Esophagus (tissue), 2 donors: ENCODE measurements around the gene VPS18. TPM values are rescaled to one million over a fixed set of nuclear protein-coding genes. Genes with fewer than 3 reads are reported as not detected.

ENCODE experiments used
- H3K27ac ChIP-seq, 2 donors: one replicate each; pipeline ENCODE4 v1.5.1; 2013; ENCODE audit warnings: low read depth in 2 of 2, mild to moderate bottlenecking in 2 of 2, inconsistent platforms in 1 of 2, low read length in 1 of 2, moderate library complexity in 1 of 2
- H3K27me3 ChIP-seq, 2 donors: one replicate each; pipeline ENCODE4 v1.6.1; 2013; ENCODE audit warnings: low read length in 2 of 2, control low read depth in 1 of 2, mild to moderate bottlenecking in 1 of 2; ENCODE audit not compliant: insufficient read depth in 2 of 2, control insufficient read depth in 1 of 2
- H3K36me3 ChIP-seq, 2 donors: one replicate each; pipeline ENCODE4 v1.6.1; 2013; ENCODE audit warnings: low read length in 1 of 2; ENCODE audit not compliant: control insufficient read depth in 2 of 2, insufficient read depth in 2 of 2
- H3K4me1 ChIP-seq, 2 donors: one replicate each; pipeline ENCODE4 v1.6.1; 2013; ENCODE audit warnings: low read length in 1 of 2; ENCODE audit not compliant: control insufficient read depth in 2 of 2, insufficient read depth in 2 of 2
- H3K4me3 ChIP-seq, 2 donors: one replicate each; pipeline ENCODE4 v1.5.1; 2013; ENCODE audit warnings: low read length in 2 of 2, mild to moderate bottlenecking in 2 of 2, low read depth in 1 of 2, moderate library complexity in 1 of 2
- H3K9me3 ChIP-seq, 2 donors: one replicate each; pipeline ENCODE4 v1.6.1; 2013; ENCODE audit warnings: mild to moderate bottlenecking in 2 of 2, low read depth in 1 of 2, low read length in 1 of 2, moderate library complexity in 1 of 2; ENCODE audit not compliant: control insufficient read depth in 2 of 2, insufficient read depth in 1 of 2
- WGBS, 2 donors: extraction: QIAGEN DNeasy Blood & Tissue Kit; methylation state at CpG; one replicate each; pipeline ENCODE4 v1.1.7; 2013; 5-methylcytosine and 5-hydroxymethylcytosine counted together
- polyA plus RNA-seq, 2 donors: library from polyadenylated mRNA; stranded (reverse); fragments of 200-250 nt; gene quantifications; one replicate each; pipeline ENCODE4 v1.2.3, GENCODE V29; 2013
- donor health status: healthy with polysubstance abuse.
- donor health status: Bipolar disorder and iron deficiency.

VPS18 gene
- polyA plus RNA-seq, 2 donors: 6.8 to 7.6 TPM

DNA sequence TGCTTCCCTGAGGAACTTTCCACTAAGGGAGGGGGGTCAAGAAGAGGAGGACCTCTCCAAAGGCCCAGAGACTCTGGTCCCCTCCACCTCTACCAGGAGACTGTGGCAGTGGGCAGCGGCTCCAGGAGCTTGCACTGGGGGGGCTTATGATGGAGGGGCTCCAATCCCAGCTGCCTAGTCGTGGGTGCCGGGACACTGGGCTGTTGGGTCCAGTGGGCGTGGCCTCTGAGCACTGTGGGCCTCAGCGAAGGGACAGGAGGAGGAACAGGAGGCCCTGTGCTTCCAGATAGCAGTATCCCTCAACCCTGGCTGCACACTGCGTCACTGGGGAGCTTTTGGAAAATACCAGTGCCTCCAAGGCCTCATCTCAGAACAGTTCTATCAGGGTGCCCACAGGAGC is 21.4 kb downstream of the VPS18 start:
- Histone ChIP-seq H3K27me3 (no peaks in the 10 kb centered on the region), H3K9me3 (no peaks in the 10 kb centered on the region), H3K36me3 (no peaks in the 10 kb centered on the region), H3K27ac (no peak overlapping the region), H3K4me1 (peaks cover 0 to 4% of the 10 kb centered on the region in 2 donors), H3K4me3 (no peak overlapping the region)
- WGBS, 2 donors: 76% methylated on average over 6 of the region's 6 CpGs

DNA sequence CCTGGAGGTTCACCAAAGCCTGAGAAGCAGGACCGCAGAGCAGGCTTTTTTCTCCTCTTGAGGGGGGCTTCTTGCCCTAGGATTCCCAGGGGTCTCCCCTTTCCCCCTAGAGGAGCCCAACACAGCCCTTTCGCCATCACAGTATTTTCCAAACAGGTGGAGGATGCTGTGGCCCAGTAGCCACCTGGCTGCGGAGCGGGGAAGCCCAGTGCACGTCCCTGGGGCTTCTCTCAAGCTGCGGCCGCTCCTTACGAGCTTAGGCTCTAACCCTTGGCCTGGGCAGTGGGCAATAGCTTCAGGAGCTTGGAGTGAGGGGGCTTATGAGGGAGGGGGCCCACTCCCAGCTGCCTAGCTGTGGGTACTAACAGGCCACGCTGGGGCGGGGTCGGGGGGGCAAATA is 23.3 kb downstream of the VPS18 start:
- Histone ChIP-seq H3K36me3 (no peaks in the 10 kb centered on the region), H3K27ac (peak overlapping the region in 1 of 2 donors; percentile 19), H3K4me1 (no peaks in the 10 kb centered on the region), H3K9me3 (no peaks in the 10 kb centered on the region), H3K4me3 (no peak overlapping the region), H3K27me3 (no peaks in the 10 kb centered on the region)
- 67 to 75% methylated on average over 11 of the region's 11 CpGs for WGBS, 2 donors

DNA sequence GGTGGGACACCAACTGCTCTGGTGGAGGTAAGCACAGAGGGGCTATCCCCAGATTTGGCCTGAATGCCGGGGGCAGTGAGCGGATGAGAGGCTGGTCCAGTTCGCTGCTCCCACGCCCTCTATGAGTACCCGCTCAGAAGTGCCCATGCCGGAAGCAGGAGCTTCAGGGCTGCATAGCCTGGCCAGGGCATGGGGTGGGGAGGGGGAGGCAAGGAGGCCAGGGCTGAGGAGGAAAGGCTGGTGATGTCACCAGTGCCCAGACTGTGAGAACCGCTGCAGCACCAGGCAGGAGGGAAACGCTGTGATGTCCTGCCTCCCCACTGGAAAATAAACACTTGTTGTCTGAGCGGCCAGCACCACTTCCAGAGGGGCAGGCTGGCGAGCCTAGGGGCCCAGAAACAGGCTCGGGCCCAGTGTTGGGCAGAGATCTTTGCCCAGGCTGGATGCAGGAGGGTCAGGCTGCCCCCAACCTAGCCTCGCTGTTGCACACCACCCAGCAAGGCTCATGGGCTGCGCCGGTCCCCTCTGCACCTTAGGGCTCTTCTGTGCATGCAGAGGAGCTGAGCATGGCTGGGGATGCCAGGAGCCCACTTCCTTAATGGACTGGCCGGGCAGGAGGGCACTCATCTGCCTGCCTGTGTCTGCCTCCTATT is 24.0 kb downstream of the VPS18 start:
- Histone ChIP-seq H3K4me3 (no peak overlapping the region), H3K9me3 (no peaks in the 10 kb centered on the region), H3K4me1 (no peaks in the 10 kb centered on the region), H3K27ac (peak overlapping the region; percentile 19 to 39), H3K27me3 (no peaks in the 10 kb centered on the region), H3K36me3 (no peaks in the 10 kb centered on the region)
- 79 to 85% methylated on average over 15 of the region's 15 CpGs for WGBS, 2 donors

DNA sequence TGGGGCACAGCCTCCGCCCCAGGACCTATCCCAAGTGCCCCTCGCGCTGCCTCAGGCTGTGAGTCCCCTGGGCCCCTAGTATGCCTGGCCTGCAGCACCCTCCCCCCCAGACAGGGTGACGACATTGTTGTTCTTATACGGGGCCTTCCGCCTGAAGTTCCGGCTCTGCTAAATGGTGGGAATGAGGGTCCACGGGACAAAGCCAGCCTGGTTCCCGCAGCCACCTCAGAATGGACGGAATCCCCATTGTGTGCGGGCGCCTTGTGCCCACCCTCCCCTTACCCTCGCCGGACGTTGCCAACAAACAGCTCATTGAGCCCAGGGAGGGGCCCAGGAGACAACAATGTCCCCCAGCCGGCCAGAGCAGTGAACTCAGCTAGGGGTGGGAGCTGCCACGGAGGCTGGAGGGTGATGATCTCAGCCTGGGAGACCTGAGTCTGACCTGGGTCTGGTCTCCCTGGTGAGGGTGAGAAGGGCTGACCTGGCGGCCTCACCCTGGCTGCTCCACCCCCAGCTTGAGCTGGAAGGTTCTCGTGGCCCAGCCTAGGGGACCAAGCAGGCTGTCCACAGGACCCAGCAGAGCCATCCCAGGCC is 24.6 kb downstream of the VPS18 start:
- H3K27me3 ChIP-seq: peaks cover 0 to 2% of the 10 kb centered on the region in 2 donors
- H3K36me3 ChIP-seq: no peaks in the 10 kb centered on the region
- no peak overlapping the region for H3K27ac ChIP-seq
- no peak overlapping the region for H3K4me3 ChIP-seq
- 76 to 79% methylated on average over 17 to 19 of the region's 19 CpGs for WGBS, 2 donors
- no peaks in the 10 kb centered on the region for H3K9me3 ChIP-seq
- H3K4me1 ChIP-seq: no peaks in the 10 kb centered on the region

DNA sequence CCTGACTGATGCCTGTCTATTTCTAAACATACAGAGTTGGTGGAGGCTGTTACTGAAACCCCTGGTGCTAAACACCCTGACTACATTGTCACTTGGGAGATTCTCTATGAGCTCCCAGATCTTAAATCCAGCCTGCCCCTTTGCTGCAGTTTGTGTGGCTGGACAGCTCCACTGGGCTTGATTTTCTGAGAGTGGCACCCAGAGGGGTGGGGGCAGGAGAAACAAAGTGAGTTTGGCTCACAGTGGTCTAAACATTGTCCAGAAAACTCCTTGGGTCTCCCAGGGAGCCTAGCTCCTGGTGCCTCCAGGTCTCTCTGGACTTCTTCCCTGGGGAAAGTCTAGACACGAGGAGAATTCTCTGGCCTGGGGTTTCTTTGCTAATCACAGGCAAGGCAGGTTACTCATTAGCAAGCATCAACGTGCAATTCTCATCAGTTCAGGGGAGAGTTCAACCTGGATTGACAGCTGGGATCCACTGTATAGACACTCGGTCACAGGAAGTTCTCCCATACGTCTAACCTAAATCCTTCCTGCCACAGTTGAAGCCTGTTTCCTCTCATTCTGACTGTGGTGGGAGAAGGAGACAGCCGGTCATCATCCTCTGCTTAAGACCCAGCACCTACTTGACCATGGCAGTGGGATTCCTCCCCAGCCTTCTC is 27.8 kb downstream of the VPS18 start:
- no peak overlapping the region for H3K27ac ChIP-seq
- H3K4me3 ChIP-seq: no peak overlapping the region
- H3K9me3 ChIP-seq: no peaks in the 10 kb centered on the region
- peaks cover 7 to 10% of the 10 kb centered on the region in 2 donors for H3K4me1 ChIP-seq
- H3K36me3 ChIP-seq: no peaks in the 10 kb centered on the region
- peaks cover 2 to 3% of the 10 kb centered on the region in 2 donors for H3K27me3 ChIP-seq
- WGBS, 2 donors: 49 to 53% methylated on average over 5 of the region's 5 CpGs

DNA sequence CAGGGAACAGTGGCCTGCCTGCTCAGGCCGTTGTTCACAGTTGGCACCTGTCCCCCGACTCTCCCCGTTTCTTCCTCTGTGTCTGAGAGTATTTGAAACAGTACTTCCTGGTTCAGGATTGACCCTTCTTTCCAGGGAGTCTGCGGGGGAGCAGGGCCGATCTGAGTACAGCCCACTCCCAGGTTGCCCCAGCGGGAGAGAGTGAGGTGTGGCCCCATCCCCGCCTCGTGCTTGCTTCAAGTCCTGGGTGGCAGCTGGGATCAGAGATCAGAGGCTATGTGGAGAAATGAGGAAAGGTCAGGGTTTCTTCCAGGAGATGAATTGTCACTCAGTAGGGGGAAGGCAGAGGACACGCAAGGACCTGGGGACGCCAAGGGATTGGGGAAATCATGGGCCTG is 28.4 kb downstream of the VPS18 start:
- H3K9me3 ChIP-seq: no peaks in the 10 kb centered on the region
- H3K4me3 ChIP-seq: no peak overlapping the region
- no peak overlapping the region for H3K27ac ChIP-seq
- peaks cover 7 to 13% of the 10 kb centered on the region in 2 donors for H3K4me1 ChIP-seq
- H3K36me3 ChIP-seq: no peaks in the 10 kb centered on the region
- peaks cover 2 to 3% of the 10 kb centered on the region in 2 donors for H3K27me3 ChIP-seq
- WGBS, 2 donors: 70 to 73% methylated on average over 10 of the region's 10 CpGs

DNA sequence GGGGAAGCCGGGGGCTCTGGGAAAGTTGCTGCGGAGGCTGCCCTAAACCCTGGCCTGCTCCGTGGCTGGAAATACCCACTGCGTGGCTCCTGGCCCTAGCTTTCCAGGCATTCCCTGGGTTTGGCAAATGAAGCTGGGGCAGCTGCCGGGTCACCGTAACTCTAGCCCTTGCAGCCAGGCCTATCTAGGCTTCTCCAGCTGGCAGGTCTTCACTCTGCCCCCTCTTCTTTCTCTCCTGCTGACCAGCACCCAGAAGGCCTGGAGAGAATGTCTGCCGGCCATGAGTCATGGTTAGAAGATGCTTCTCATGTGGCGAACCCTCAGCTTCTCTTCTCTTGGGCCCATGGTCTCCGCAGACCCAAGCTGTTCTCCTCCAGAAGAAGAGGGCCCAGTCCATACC is 29.3 kb downstream of the VPS18 start:
- peaks cover 2 to 10% of the 10 kb centered on the region in 2 donors for H3K27me3 ChIP-seq
- WGBS, 2 donors: 91 to 92% methylated on average over 9 of the region's 9 CpGs
- H3K4me1 ChIP-seq: peaks cover 11 to 15% of the 10 kb centered on the region in 2 donors
- no peak overlapping the region for H3K4me3 ChIP-seq
- no peaks in the 10 kb centered on the region for H3K9me3 ChIP-seq
- H3K36me3 ChIP-seq: no peaks in the 10 kb centered on the region
- no peak overlapping the region for H3K27ac ChIP-seq

DNA sequence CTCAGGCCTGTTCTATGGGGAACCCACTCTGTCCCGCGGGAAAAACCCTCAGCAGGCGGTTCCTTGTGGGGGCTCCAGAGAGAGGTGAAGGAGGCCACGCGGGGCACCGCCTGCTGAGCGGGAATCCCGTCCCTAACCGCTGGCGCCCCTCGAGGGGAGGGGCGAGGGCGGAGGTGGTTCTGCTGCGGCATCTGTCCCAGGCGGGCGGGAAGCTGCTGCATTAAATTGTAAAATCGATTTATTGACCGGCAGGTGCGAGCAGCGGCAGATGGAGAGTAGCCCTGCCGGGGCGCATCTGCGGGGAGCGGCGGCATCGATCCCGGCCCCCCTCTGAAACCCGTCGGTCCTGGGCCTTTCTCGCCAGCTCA is 31.2 kb downstream of the VPS18 start:
- 30 to 32% methylated on average over 30 of the region's 30 CpGs for WGBS, 2 donors
- Histone ChIP-seq H3K4me3 (peak overlapping the region in 1 of 2 donors; percentile 5), H3K4me1 (peaks cover 17 to 27% of the 10 kb centered on the region in 2 donors), H3K27ac (no peak overlapping the region), H3K27me3 (peaks cover 2 to 15% of the 10 kb centered on the region in 2 donors), H3K9me3 (no peaks in the 10 kb centered on the region), H3K36me3 (no peaks in the 10 kb centered on the region)

DNA sequence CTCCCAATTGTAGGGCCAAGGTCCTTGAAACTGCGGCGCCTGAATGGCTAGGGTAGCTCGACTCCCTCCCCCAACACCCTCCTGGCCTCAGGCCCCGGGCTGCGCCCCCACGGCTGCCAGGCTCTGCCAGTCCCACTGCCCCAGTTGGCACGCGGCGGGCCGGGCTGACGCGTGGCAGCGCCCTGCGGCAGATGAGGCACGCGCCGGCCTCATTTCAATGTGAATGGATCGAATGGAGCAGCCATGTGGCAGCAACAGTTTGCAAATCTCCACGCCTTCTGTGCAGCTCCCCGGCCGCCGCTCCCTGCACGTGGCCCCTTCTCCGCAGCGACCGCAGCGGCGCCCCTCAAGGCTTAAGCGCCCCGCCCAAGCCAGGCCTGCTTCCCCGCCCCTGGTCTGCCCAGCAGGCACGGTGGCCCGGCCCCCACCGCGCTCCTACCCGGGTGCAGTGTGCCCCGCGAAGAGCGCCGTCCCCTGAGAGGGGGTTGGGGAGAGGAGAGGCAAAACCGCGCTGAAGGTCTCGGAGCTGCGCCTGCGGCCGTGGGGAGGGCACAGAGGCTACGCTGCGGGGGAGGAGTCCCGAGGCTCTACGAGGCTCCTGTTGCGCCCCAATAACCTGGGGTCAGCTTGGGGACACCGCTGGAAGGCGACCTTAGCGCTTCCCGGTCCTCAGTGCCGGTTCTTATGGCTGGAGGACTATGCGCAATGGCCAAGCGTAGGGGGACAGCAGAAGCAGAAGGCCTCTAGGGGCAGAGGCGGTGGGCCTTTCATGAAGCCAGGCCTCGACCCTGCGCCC is 31.8 kb downstream of the VPS18 start:
- Histone ChIP-seq H3K27me3 (peaks cover 2 to 15% of the 10 kb centered on the region in 2 donors), H3K36me3 (no peaks in the 10 kb centered on the region), H3K27ac (no peak overlapping the region), H3K9me3 (no peaks in the 10 kb centered on the region), H3K4me3 (peak overlapping the region in 1 of 2 donors; percentile 5), H3K4me1 (peaks cover 20 to 28% of the 10 kb centered on the region in 2 donors)
- 16 to 19% methylated on average over 56 to 61 of the region's 61 CpGs for WGBS, 2 donors
